ENCODE measurements around the gene TXNRD1. TPM values are rescaled to one million over a fixed set of nuclear protein-coding genes. Genes with fewer than 3 reads are reported as not detected.
"Not testable (repeated sequence)": the region's sequence is repeated elsewhere in the genome, so short reads cannot be mapped to it uniquely, and the experiment has no call there.

TXNRD1 gene
- polyA plus RNA-seq, 6 donors from 2014 or later, result 19.5 to 26.9 (median 22.9) TPM

DNA sequence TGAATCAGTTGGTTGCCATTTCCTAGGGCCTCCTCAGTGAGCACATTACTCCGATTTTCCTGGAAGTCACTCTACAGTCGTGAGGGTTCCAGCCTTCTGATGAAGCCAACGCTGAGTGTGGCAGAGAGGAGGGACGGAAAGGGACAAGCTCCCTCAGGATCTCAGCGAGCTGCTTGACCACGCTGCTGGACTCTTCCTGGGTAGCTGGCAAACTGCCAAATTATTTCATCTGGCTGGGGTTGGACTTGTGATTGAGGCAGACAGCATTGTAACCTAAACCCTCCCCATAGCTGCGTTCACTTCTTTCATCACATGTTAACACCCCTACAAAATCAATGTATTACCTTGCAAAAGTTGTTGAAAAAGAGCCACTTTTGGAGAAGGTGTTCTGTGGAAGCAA lies 171.6 kb downstream of the TXNRD1 start:
- DNase-seq (no peak), ATAC-seq (ENCODE audit: low read depth in 2 of 2) (no peak)
- H3K27me3 Mint-ChIP-seq, result peaks cover 0 to 3% (median 0%) of the 10 kb centered on the region in 3 donors
- no peaks in the 10 kb centered on the region for H3K36me3 Mint-ChIP-seq
- peak overlapping the region in 1 of 6 donors; percentile 58 for H3K27ac Mint-ChIP-seq
- no peak overlapping the region for H3K4me3 Mint-ChIP-seq
- peaks cover 0 to 5% (median 2%) of the 10 kb centered on the region in 7 donors for H3K9me3 Mint-ChIP-seq
- H3K4me1 Mint-ChIP-seq, result peaks cover 3 to 5% (median 4%) of the 10 kb centered on the region in 3 donors

DNA sequence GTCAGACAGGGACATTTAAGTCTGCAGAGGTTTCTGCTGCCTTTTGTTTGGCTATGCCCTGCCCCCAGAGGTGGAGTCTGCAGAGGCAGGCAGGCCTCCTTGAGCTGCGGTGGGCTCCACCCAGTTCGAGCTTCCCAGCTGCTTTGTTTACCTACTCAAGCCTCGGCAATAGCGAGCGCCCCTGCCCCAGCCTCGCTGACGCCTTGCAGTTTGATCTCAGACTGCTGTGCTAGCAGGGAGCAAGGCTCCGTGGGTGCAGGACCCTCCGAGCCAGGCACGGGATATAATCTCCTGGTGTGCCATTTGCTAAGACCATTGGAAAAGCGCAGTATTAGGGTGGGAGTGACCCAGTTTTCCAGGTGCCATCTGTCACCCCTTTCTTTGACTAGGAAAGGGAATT lies 178.5 kb downstream of the TXNRD1 start:
- H3K27ac Mint-ChIP-seq; H3K4me3 Mint-ChIP-seq; H3K27me3 Mint-ChIP-seq; H3K4me1 Mint-ChIP-seq; DNase-seq; ATAC-seq (ENCODE audit: low read depth in 2 of 2): not testable (repeated sequence)
- peaks cover 7 to 22% (median 13%) of the 10 kb centered on the region in 7 donors for H3K9me3 Mint-ChIP-seq
- H3K36me3 Mint-ChIP-seq, result peaks cover 5 to 16% of the 10 kb centered on the region in 2 donors

Other genes starting within 250 kb of the TXNRD1 start
- gene TDG, start 249.9 kb upstream of the TXNRD1 start, polyA plus RNA-seq (ENCODE audit: low read depth in 6 of 6), result 10 to 100 TPM; 19.3 to 27.1 (median 21.1) TPM
- under 1 TPM in 2 of 6 donors, not detected in 4; 0.32 to 0.66 TPM for gene GLT8D2, start 165.6 kb upstream of the TXNRD1 start, polyA plus RNA-seq (ENCODE audit: low read depth in 6 of 6)
- 10 to 100 TPM in 1 of 6 donors, 1 to 10 TPM in 5; 2.6 to 11.5 (median 6.4) TPM for gene HCFC2, start 151.2 kb upstream of the TXNRD1 start, polyA plus RNA-seq (ENCODE audit: low read depth in 6 of 6)
- 10 to 100 TPM; 24.2 to 44.4 (median 32.3) TPM for gene NFYB, start 77.6 kb upstream of the TXNRD1 start, polyA plus RNA-seq (ENCODE audit: low read depth in 6 of 6)
- gene EID3, start 88.0 kb downstream of the TXNRD1 start, polyA plus RNA-seq (ENCODE audit: low read depth in 6 of 6), result 10 to 100 TPM in 5 of 6 donors, 1 to 10 TPM in 1; 6.3 to 16.9 (median 15.5) TPM
- gene CHST11, start 241.2 kb downstream of the TXNRD1 start, polyA plus RNA-seq (ENCODE audit: low read depth in 6 of 6), result 10 to 100 TPM; 39.8 to 63.6 (median 58.6) TPM